ENCODE results near the gene PIGS. TPM values are rescaled to one million over a fixed set of nuclear protein-coding genes. Genes with fewer than 3 reads are reported as not detected.
"Not testable (repeated sequence)": the region's sequence is repeated elsewhere in the genome, so short reads cannot be mapped to it uniquely, and the experiment has no call there.

The PIGS gene
- total and polyA plus RNA-seq, 7 experiments from 2014 or later = 46.6 to 71.2 (median 60.4) TPM

GRCh38 chr17:28613931-28614381 lies 42.6 kb upstream of the PIGS start, which contains the start of gene RSKR:
Gene RSKR (minus strand): TSS chr17:28614185. CDS start chr17:28614161, 24 bp downstream.
- no peaks in the 10 kb centered on the region for H3K27me3 ChIP-seq (ENCODE audit: control insufficient read depth in 2 of 2, insufficient read depth in 2 of 2, low read length in 2 of 2)
- CTCF ChIA-PET = interaction anchor here (0.6 to 3.5 kb wide), 6 partner anchors 9 to 119 kb away, joined by 3 to 19 read pairs (median 5); partner anchors contain the start of gene PIGS
- H3K4me3 ChIP-seq (ENCODE audit: low read length) = no peak within 1 kb of the TSS
- Mint-ChIP-seq H3K4me3 (no peak within 1 kb of the TSS), H3K9me3 (no peaks in the 10 kb centered on the region), H3K27me3 (no peaks in the 10 kb centered on the region), H3K4me1 (peaks cover 6 to 19% (median 10%) of the 10 kb centered on the region in 7 donors), H3K36me3 (peaks cover 10 to 35% (median 18%) of the 10 kb centered on the region in 5 donors), H3K27ac (peak within 1 kb of the TSS in 7 of 9 donors; percentile 32 to 74 (median 56))
- DNase-seq (no peak), ATAC-seq (no peak)
- H3K9me3 ChIP-seq (ENCODE audit: control insufficient read depth in 2 of 3, low read length in 3 of 3) = no peaks in the 10 kb centered on the region
- H3K4me1 ChIP-seq (ENCODE audit: control insufficient read depth in 2 of 2, insufficient read depth in 2 of 2, low read length in 2 of 2) = no peaks in the 10 kb centered on the region
- H3K27ac ChIP-seq (ENCODE audit: low read depth, low read length) = no peak within 1 kb of the TSS
- POLR2A ChIA-PET = no interaction called here
- intact Hi-C loops (cut with micrococcal nuclease) = loop anchor here (1.0 to 5.0 kb wide), 5 partner anchors 15 to 120 kb away; partner anchors contain the start of genes ALDOC (in 1 of the 2) and SPAG5 (in 1 of the 2)
- H3K36me3 ChIP-seq (ENCODE audit: control insufficient read depth in 2 of 3, insufficient read depth in 3 of 3, low read length in 3 of 3) = peaks cover 10 to 51% (median 36%) of the 10 kb centered on the region in 3 experiments

DNA sequence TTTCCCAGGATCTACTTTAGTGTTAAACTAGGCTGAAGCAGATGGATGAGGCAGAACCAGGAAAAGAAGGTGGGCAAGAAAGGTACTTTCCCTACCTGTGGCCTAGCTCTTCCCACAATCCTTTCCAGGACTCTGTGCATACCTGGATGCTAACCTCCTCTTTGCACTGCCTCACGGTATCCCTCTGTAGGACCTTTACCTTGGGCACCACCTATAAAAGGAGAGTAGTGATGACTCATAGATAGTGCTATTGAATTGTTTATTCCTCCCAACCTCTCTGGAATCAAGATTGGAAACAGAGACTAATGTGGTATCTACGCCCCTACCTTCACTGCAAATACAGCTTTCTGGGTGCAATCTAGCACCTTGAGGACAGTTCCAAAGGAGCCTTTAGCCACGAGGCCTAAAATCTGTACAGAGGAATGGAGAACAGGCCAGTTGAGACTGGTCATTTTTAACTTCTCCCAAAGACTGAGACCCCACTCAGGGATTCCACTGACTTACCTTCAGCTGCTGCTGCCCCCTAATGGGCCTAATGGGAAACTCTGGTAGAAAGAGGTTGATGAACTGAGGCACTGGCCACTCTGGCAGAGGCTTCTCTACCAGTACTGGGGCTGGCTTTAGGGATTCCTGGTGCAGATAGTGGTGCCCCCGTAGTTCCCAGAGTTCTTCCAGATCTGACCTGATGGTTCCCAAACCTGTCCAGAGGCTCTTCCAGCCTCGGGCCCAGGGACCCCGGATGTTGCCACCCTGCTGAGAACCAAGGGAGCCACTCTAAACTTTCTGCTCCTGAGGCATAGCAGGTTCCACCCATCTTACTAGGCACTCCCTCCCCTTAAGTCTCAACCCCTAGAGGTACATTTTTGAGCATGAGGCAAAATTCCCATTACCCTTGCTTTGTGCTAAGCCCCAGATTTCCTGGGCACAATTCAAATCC lies 41.9 kb upstream of the PIGS start:
- H3K27ac Mint-ChIP-seq = peak overlapping the region in 6 of 9 donors; percentile 38 to 75 (median 64)
- H3K27ac ChIP-seq (ENCODE audit: low read depth, low read length) = no peak overlapping the region
- peak in 7 of 9 donors; percentile 27 to 45 (median 41) for DNase-seq

DNA sequence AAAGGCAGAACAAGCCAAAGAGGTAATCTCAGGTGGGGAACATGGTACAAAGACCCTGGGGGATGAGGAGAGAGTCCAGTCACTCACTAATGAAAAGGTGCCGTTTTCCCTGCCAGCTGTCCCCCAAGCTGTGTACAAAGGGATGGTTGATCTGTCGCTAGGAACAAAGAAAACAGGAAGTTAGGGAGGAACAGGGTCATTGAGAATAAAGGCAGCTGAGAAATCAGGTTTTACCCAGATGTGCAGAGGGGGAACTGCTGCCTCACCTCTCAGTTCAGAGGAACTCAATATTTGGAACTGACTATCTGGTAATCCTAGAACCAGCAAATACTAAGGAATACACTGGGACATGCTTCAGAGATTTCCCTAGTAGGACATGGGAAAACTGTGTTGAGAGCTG lies 41.2 kb upstream of the PIGS start:
- H3K9me3 Mint-ChIP-seq = no peaks in the 10 kb centered on the region
- intact Hi-C loops (cut with micrococcal nuclease) = loop anchor here in 1 of 2 donors (5.0 kb wide), 1 partner anchor 35 kb away; the partner anchor contains the start of gene ALDOC
- Histone ChIP-seq H3K36me3 (ENCODE audit: control insufficient read depth in 2 of 3, insufficient read depth in 3 of 3, low read length in 3 of 3) (peaks cover 5 to 40% (median 26%) of the 10 kb centered on the region in 3 experiments), H3K4me1 (ENCODE audit: control insufficient read depth in 2 of 2, insufficient read depth in 2 of 2, low read length in 2 of 2) (no peaks in the 10 kb centered on the region), H3K9me3 (ENCODE audit: control insufficient read depth in 2 of 3, low read length in 3 of 3) (no peaks in the 10 kb centered on the region), H3K27me3 (ENCODE audit: control insufficient read depth in 2 of 2, insufficient read depth in 2 of 2, low read length in 2 of 2) (no peaks in the 10 kb centered on the region), H3K27ac (ENCODE audit: low read depth, low read length) (no peak overlapping the region), H3K4me3 (ENCODE audit: low read length) (no peak overlapping the region)
- DNase-seq (no peak), ATAC-seq (no peak)
- ChIA-PET CTCF (interaction anchor here (0.7 to 3.5 kb wide), 8 partner anchors 12 to 120 kb away, joined by 3 to 19 read pairs (median 4); partner anchors contain the start of gene PIGS), POLR2A (interaction anchor here (1.0 to 1.4 kb wide), 2 partner anchors 13 to 41 kb away, joined by 3 to 5 read pairs; partner anchors contain the start of genes PIGS and SPAG5)
- H3K36me3 Mint-ChIP-seq = peaks cover 5 to 29% (median 13%) of the 10 kb centered on the region in 5 donors
- H3K27ac Mint-ChIP-seq = peak overlapping the region in 7 of 9 donors; percentile 3 to 84 (median 57)
- H3K4me3 Mint-ChIP-seq = no peak overlapping the region
- H3K4me1 Mint-ChIP-seq = peaks cover 6 to 19% (median 10%) of the 10 kb centered on the region in 7 donors
- H3K27me3 Mint-ChIP-seq = no peaks in the 10 kb centered on the region

More for the DNA sequence above, 41.9 kb upstream of the PIGS start:
- POLR2A ChIA-PET = interaction anchor here (1.0 to 1.4 kb wide), 2 partner anchors 13 to 41 kb away, joined by 3 to 5 read pairs; partner anchors contain the start of genes PIGS and SPAG5
- Histone ChIP-seq H3K4me3 (ENCODE audit: low read length) (no peak overlapping the region), H3K9me3 (ENCODE audit: control insufficient read depth in 2 of 3, low read length in 3 of 3) (no peaks in the 10 kb centered on the region), H3K36me3 (ENCODE audit: control insufficient read depth in 2 of 3, insufficient read depth in 3 of 3, low read length in 3 of 3) (peaks cover 5 to 44% (median 29%) of the 10 kb centered on the region in 3 experiments), H3K4me1 (ENCODE audit: control insufficient read depth in 2 of 2, insufficient read depth in 2 of 2, low read length in 2 of 2) (no peaks in the 10 kb centered on the region), H3K27me3 (ENCODE audit: control insufficient read depth in 2 of 2, insufficient read depth in 2 of 2, low read length in 2 of 2) (no peaks in the 10 kb centered on the region)
- peaks cover 6 to 30% (median 13%) of the 10 kb centered on the region in 5 donors for H3K36me3 Mint-ChIP-seq
- H3K4me1 Mint-ChIP-seq = peaks cover 6 to 19% (median 10%) of the 10 kb centered on the region in 7 donors
- H3K27me3 Mint-ChIP-seq = no peaks in the 10 kb centered on the region
- CTCF ChIA-PET = interaction anchor here (0.7 to 3.5 kb wide), 10 partner anchors 13 to 120 kb away, joined by 3 to 19 read pairs (median 4); partner anchors contain the start of gene PIGS
- intact Hi-C loops (cut with micrococcal nuclease) = loop anchor here (1.0 to 5.0 kb wide), 5 partner anchors 14 to 119 kb away; partner anchors contain the start of genes ALDOC (in 1 of the 2) and SPAG5 (in 1 of the 2)
- no peaks in the 10 kb centered on the region for H3K9me3 Mint-ChIP-seq
- peak; percentile 70 for ATAC-seq
- H3K4me3 Mint-ChIP-seq = no peak overlapping the region

- DNase-seq = no peak
- intact Hi-C loops (cut with micrococcal nuclease) = loop anchor here in 1 of 2 donors (5.0 kb wide), 1 partner anchor 33 kb away; the partner anchor contains the start of gene ALDOC
- no peak overlapping the region for H3K27ac ChIP-seq (ENCODE audit: low read depth, low read length)
- ATAC-seq = no peak
- H3K4me3 ChIP-seq (ENCODE audit: low read length) = no peak overlapping the region
- Mint-ChIP-seq H3K27me3 (no peaks in the 10 kb centered on the region), H3K4me1 (peaks cover 6 to 19% (median 10%) of the 10 kb centered on the region in 7 donors), H3K27ac (peak overlapping the region in 1 of 9 donors; percentile 13), H3K9me3 (no peaks in the 10 kb centered on the region), H3K36me3 (peaks cover 0 to 14% (median 4%) of the 10 kb centered on the region in 5 donors), H3K4me3 (no peak overlapping the region)
- H3K27me3 ChIP-seq (ENCODE audit: control insufficient read depth in 2 of 2, insufficient read depth in 2 of 2, low read length in 2 of 2) = no peaks in the 10 kb centered on the region
- no peaks in the 10 kb centered on the region for H3K4me1 ChIP-seq (ENCODE audit: control insufficient read depth in 2 of 2, insufficient read depth in 2 of 2, low read length in 2 of 2)
- CTCF ChIA-PET = interaction anchor here (0.6 to 3.5 kb wide), 5 partner anchors 10 to 115 kb away, joined by 3 to 13 read pairs (median 3); no protein-coding TSS in a partner anchor
- H3K9me3 ChIP-seq (ENCODE audit: control insufficient read depth in 2 of 3, low read length in 3 of 3) = no peaks in the 10 kb centered on the region
- H3K36me3 ChIP-seq (ENCODE audit: control insufficient read depth in 2 of 3, insufficient read depth in 3 of 3, low read length in 3 of 3) = peaks cover 1 to 18% (median 5%) of the 10 kb centered on the region in 3 experiments
- POLR2A ChIA-PET = interaction anchor here (0.7 to 2.0 kb wide), 5 partner anchors 11 to 63 kb away, joined by 3 to 8 read pairs (median 3); partner anchors contain the start of gene ALDOC
These were observed 39.1 kb upstream of the PIGS start for GRCh38 chr17:28610376-28610775.

DNA sequence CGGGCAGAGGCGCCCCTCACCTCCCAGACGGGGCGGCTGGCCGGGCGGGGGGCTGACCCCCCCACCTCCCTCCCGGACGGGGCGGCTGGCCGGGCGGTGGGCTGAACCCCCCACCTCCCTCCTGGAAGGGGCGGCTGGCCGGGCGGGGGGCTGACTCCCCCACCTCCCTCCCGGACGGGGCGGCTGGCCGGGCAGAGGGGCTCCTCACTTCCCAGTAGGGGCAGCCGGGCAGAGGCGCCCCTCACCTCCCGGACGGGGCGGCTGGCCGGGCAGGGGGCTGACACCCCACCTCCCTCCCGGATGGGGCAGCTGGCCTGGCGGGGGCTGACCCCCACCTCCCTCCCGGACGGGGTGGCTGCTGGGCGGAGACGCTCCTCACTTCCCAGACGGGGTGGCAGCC lies 32.7 kb upstream of the PIGS start:
- H3K27me3 ChIP-seq (ENCODE audit: control insufficient read depth in 2 of 2, insufficient read depth in 2 of 2, low read length in 2 of 2); POLR2A ChIA-PET: not testable (repeated sequence)

More for the DNA sequence above, 32.7 kb upstream of the PIGS start:
- DNase-seq; H3K4me3 ChIP-seq (ENCODE audit: low read length); H3K27ac Mint-ChIP-seq; H3K36me3 Mint-ChIP-seq; CTCF ChIA-PET; H3K9me3 Mint-ChIP-seq; ATAC-seq; H3K9me3 ChIP-seq (ENCODE audit: control insufficient read depth in 2 of 3, low read length in 3 of 3); intact Hi-C loops (cut with micrococcal nuclease); H3K4me3 Mint-ChIP-seq; H3K4me1 ChIP-seq (ENCODE audit: control insufficient read depth in 2 of 2, insufficient read depth in 2 of 2, low read length in 2 of 2); H3K27me3 Mint-ChIP-seq; H3K27ac ChIP-seq (ENCODE audit: low read depth, low read length); H3K4me1 Mint-ChIP-seq; H3K36me3 ChIP-seq (ENCODE audit: control insufficient read depth in 2 of 3, insufficient read depth in 3 of 3, low read length in 3 of 3): not testable (repeated sequence)
